Nephron (organoid): ENCODE measurements around the gene HNRNPAB.

Source experiments
- H3K27ac Mint-ChIP-seq, 3 experiments: 2 replicates each; pipeline ENCODE4 v1.8.0; 2020; ENCODE audit warnings: mixed read lengths in 3 of 3, mild to moderate bottlenecking in 2 of 3, moderate library complexity in 1 of 3
- H3K27me3 Mint-ChIP-seq: 2 replicates; pipeline ENCODE4 v1.8.0; 2021; ENCODE audit warnings: low read depth, mild to moderate bottlenecking, moderate library complexity, mixed read lengths
- H3K36me3 Mint-ChIP-seq: 2 replicates; pipeline ENCODE4 v1.8.0; 2020; ENCODE audit warnings: low read depth, mixed read lengths
- H3K4me1 Mint-ChIP-seq: 2 replicates; pipeline ENCODE4 v1.8.0; 2020; ENCODE audit warnings: mixed read lengths
- H3K4me3 Mint-ChIP-seq, 3 experiments: 2 replicates each; pipeline ENCODE4 v1.8.0; 2020; ENCODE audit warnings: mild to moderate bottlenecking in 3 of 3, mixed read lengths in 3 of 3, moderate library complexity in 2 of 3
- H3K9me3 Mint-ChIP-seq: 2 replicates; pipeline ENCODE4 v1.8.0; 2020; ENCODE audit warnings: mixed read lengths
- TF ChIP-seq, protein P1 (sequence below), 3 experiments: fragments of 200-600 bp; sonication (generic); IDR thresholded peaks; one replicate each; pipeline ENCODE4 v1.5.0; 2021; ENCODE audit warnings: antibody characterized with exemption in 3 of 3; ENCODE audit not compliant: unreplicated experiment in 3 of 3

HNRNPAB gene

DNA sequence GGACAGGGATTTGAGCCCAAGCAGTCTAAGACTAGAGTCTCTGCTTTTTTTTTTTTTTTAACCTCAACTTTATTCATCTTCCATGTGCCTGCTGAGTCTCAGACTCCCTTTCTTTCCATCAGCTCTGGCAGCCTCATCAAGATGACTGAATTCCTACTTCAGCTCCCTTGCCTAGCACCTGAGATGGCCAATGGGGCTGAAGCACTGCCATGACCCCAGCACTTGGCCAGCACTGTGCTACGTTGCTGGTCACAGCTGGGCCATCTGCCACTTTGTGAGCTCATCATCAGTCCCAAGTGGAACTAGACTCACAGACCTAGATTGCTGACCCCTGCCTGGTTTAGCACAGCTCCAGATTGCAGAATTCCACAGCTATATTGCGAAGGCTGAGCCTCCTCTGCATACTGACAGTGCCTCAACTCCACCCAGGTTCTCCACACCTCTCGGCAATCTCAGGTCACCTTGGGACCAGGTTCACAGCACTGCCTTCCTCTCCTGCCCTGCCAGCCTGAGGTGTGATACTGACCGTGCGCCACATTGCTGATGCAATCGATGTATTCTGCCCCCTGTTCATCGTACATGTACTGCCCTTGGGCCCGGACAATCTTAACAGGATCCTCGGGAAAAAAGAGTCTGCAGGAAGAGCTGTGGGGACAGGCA is 26.7 kb downstream of the HNRNPAB start:
- H3K4me1 Mint-ChIP-seq = peaks cover 35% of the 10 kb centered on the region

DNA sequence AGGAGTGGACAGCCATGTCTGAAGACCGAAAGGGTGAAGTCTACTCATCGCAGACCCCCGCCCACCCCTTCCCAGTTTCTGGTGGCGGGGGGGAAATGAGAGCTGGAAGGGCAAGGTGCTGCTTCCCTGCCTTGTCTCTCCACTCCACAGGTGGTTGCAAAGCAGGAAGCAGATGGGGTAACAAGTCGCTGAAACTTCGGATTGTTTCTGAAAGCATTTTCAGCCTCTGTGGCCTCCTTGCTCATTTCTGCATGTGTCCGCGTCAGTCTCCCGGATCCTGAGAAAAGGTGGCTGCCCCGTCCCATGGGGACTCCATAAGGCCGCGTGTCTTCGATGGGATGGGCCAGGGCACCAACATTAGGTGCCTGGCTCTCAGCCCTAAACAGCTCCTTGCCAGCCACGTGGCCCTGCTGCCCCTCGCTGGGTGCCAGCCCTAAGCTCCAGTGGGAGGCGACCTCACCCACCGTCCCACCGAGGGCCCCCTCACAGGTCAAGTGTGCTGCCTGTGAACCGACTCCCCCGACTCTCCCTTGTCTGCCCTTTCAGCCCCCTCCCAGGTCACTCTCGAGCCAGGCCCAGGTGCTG is 27.3 kb downstream of the HNRNPAB start:
- TF ChIP-seq, protein P1, sequence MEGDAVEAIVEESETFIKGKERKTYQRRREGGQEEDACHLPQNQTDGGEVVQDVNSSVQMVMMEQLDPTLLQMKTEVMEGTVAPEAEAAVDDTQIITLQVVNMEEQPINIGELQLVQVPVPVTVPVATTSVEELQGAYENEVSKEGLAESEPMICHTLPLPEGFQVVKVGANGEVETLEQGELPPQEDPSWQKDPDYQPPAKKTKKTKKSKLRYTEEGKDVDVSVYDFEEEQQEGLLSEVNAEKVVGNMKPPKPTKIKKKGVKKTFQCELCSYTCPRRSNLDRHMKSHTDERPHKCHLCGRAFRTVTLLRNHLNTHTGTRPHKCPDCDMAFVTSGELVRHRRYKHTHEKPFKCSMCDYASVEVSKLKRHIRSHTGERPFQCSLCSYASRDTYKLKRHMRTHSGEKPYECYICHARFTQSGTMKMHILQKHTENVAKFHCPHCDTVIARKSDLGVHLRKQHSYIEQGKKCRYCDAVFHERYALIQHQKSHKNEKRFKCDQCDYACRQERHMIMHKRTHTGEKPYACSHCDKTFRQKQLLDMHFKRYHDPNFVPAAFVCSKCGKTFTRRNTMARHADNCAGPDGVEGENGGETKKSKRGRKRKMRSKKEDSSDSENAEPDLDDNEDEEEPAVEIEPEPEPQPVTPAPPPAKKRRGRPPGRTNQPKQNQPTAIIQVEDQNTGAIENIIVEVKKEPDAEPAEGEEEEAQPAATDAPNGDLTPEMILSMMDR (IDR thresholded peaks at IDR 0.05; ENCODE audit: unreplicated experiment in 3 of 3) = no peak
- Mint-ChIP-seq H3K4me1 (peaks cover 38% of the 10 kb centered on the region), H3K36me3 (peaks cover 45% of the 10 kb centered on the region), H3K4me3 (peak overlapping the region; percentile 85 to 86 (median 85)), H3K27ac (peak overlapping the region; percentile 28 to 40 (median 37)), H3K27me3 (no peaks in the 10 kb centered on the region), H3K9me3 (no peaks in the 10 kb centered on the region)

More for the DNA sequence above, 26.7 kb downstream of the HNRNPAB start:
- TF ChIP-seq, protein P1 (IDR thresholded peaks at IDR 0.05; ENCODE audit: unreplicated experiment in 3 of 3) = no peak
- Mint-ChIP-seq H3K27ac (peak overlapping the region; percentile 28 to 40 (median 37)), H3K27me3 (no peaks in the 10 kb centered on the region), H3K36me3 (peaks cover 48% of the 10 kb centered on the region), H3K9me3 (no peaks in the 10 kb centered on the region), H3K4me3 (peak overlapping the region; percentile 85 to 86 (median 85))

DNA sequence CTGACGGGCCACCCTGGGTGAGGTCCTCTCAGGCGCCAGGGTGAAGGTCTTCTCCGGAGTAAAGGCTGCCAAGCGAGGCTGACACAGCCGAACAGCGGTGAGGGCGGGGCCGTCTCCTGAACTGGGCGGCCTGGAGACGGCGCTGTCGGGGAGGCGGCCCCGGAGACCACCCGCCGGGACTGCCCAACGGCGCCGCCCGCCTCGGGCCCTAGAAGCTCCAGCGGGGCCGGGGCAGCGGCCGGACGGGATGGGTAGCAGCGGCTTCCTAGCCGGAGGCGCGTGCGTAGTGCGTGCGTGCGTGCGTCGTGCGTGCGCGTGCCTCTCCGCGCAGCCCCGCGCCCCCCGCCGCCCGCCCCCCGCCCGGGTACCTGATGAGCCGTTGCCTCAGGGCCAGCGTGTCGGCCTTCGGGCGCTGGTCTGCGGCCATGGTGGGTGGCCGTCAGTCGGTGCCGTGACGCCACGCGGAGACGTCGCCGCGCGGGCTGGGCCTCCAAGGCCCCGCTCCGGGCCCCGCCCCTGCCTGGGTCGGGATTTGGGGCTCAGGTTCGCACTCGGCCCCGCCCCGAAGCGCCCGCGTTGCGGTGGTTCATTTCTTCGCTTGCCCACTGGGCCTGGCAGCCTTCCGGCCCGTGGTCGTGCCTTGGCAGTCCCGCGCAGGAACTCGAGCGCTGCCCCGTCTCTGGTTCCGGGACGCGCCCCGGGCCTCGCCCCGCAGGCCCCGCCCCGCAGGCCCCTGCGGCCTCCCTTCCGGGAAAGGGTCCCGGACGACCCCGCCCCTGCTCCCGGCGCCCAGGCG is 28.0 kb downstream of the HNRNPAB start, which contains the start of gene PHYKPL:
TSS of gene PHYKPL (minus strand) at position 679 of the 796 bp plus-strand sequence. CDS start at position 427, 252 bp downstream.
- peak within 1 kb of the TSS; percentile 74 to 90 (median 82) for H3K27ac Mint-ChIP-seq
- no peaks in the 10 kb centered on the region for H3K27me3 Mint-ChIP-seq
- TF ChIP-seq, protein P1 (IDR thresholded peaks at IDR 0.05; ENCODE audit: unreplicated experiment in 3 of 3) = no peak
- H3K9me3 Mint-ChIP-seq = no peaks in the 10 kb centered on the region
- H3K4me3 Mint-ChIP-seq = peak within 1 kb of the TSS; percentile 85 to 92 (median 89)
- H3K4me1 Mint-ChIP-seq = peaks cover 43% of the 10 kb centered on the region
- peaks cover 38% of the 10 kb centered on the region for H3K36me3 Mint-ChIP-seq

DNA sequence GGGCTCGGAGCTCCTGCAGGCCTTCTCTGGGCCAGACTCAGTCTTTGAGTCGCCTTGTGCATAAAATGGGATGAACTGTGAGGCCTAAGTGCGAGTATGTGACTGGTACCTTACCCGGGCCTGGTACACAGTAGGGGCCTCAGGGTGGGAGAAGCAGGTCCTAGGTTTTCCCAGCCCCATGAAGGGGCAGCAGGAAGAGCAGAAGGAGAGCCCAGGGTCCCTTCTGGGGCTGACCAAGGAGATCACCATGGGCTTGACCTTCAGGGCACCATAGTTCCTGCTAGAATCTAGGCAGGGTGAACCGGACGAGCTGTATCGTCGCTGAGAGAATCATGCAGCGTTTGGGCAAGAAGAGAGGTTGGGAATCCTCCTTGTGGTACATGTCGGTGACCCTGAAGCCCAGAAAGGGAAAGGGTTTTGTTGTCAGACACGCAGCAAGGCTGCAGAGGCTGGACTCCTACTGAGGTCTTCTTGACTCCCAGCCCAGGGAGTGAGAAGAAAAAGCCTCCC is 28.6 kb downstream of the HNRNPAB start:
- Mint-ChIP-seq H3K9me3 (no peaks in the 10 kb centered on the region), H3K4me1 (peaks cover 46% of the 10 kb centered on the region), H3K27ac (peak overlapping the region; percentile 74 to 90 (median 82)), H3K27me3 (no peaks in the 10 kb centered on the region), H3K4me3 (peak overlapping the region; percentile 74 to 92 (median 81)), H3K36me3 (peaks cover 31% of the 10 kb centered on the region)
- TF ChIP-seq, protein P1 (IDR thresholded peaks at IDR 0.05; ENCODE audit: unreplicated experiment in 3 of 3) = no peak

DNA sequence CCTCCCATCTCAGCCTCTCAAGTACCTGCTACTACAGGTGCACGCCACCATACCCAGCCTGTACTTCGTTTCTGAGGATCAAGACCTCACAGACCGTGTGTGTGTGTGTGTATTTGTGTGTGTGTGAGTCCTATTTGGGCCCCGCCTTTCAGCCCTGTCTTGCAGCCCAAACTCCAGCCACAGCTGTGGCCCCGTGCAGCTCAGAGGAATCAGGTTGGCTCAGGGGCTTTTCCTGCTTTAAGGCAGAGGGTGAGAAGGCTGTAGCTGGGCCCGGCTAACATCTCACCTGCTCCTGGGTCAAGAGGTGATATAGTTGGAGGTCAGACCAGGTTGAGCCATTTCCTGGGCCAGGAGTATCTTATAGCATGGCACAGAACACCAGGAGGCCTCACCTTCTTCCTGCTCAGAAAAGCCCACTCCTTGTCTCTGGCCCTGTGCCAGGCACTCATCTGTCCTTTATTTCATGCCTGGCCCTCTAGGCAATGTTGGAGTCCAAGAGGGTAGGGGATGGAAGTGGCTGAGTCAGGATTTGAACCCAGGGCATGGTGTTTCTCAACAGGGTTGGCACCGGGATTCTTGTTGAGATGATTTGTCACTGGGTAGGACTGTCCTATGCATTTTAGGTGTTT is 29.9 kb downstream of the HNRNPAB start:
- Mint-ChIP-seq H3K4me1 (peaks cover 45% of the 10 kb centered on the region), H3K27me3 (no peaks in the 10 kb centered on the region), H3K27ac (peak overlapping the region in 1 of 3 experiments; percentile 61), H3K36me3 (peaks cover 19% of the 10 kb centered on the region), H3K4me3 (peak overlapping the region; percentile 50 to 92 (median 59)), H3K9me3 (no peaks in the 10 kb centered on the region)
- TF ChIP-seq, protein P1 (IDR thresholded peaks at IDR 0.05; ENCODE audit: unreplicated experiment in 3 of 3) = no peak
